HG03103 (cell line): ENCODE results near the gene CSRNP3.

Experiments
- ATAC-seq: cut with Tn5 transposase; IDR thresholded peaks from one replicate; pipeline ENCODE4 v1.9.1; 2021; ENCODE audit warnings: low read depth; ENCODE audit not compliant: unreplicated experiment

The CSRNP3 gene

DNA sequence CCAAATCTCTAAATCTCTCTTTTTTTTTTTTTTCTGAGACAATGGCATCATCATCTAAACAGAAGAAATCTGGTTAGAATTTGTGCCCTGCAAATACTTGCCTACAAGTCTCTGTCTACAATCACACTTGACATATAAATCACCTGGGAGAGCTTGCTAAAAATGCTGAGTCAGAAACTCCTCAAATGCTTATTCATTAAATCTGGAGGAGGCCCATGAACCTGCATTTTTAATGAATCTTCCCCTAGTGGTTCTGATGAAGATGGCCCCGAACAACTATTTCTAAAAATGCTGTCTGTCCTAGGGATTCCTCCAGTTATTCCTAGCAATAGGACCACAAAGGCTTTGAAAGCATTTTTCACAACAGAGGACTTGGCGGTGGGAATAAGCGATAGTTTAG lies 1.6 kb upstream of the CSRNP3 start:
- no peak for ATAC-seq

DNA sequence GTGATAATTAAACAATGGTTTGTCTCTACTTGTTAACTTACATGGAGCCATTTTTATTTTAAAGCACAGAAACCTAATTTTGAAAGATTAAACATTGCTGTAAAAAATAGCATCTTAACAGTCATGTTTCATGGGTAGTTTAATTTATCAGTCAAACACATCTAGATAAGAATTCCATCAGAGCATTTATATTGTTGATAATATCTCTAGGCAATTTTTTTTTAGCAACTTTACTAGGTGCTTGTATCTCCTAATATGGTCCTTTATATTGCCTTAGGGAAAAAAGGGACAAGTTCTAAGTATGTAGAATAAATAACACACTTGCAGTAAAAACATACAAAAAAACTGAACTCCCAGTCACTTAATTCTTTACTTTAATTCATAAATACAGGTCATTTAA lies 863 bp downstream of the CSRNP3 start:
- no peak for ATAC-seq

GRCh38 chr2:165471349-165471950 lies 2.0 kb downstream of the CSRNP3 start:
- no peak for ATAC-seq

- no peak for ATAC-seq
Observed at GRCh38 chr2:165472922-165473321, 3.4 kb downstream of the CSRNP3 start.

- ATAC-seq = no peak
Observed at GRCh38 chr2:165474619-165475276, 5.2 kb downstream of the CSRNP3 start.

DNA sequence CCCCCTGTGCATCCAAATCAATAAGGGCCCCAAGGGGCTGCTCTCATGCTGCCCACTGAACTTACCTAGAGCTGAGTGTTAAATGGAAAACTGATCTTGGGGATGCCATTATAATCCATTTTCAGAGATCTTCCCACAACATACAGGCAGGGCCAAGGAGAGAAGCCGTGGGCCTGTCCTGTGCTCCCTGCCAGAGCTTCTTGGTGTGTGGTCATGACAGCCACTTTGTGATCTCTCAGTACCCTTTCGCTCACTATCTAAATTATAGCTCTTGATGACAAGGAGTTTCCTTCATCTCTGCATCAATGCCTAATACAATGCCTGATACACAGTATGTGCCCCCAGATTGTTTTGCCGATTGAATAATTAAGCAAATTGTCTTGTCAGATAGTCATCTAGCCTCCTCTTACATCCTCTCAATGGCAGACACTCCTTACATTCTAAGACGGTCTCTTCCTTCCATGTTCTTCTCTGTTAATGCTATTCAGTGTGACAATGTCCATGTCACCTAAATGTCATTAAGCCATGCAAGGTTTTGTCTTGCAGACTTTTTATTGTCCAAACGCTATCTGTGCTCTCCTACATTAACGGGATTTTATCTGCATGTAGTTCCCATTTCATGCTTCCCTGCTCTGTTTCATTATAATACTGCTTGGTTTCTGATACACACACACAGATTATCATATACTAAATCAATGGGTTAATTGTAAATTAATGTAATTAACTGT lies 5.9 kb downstream of the CSRNP3 start:
- ATAC-seq = no peak

- no peak for ATAC-seq
Observed at GRCh38 chr2:165479856-165480255, 10.4 kb downstream of the CSRNP3 start.

GRCh38 chr2:165494573-165494972 lies 25.1 kb downstream of the CSRNP3 start:
- no peak for ATAC-seq

DNA sequence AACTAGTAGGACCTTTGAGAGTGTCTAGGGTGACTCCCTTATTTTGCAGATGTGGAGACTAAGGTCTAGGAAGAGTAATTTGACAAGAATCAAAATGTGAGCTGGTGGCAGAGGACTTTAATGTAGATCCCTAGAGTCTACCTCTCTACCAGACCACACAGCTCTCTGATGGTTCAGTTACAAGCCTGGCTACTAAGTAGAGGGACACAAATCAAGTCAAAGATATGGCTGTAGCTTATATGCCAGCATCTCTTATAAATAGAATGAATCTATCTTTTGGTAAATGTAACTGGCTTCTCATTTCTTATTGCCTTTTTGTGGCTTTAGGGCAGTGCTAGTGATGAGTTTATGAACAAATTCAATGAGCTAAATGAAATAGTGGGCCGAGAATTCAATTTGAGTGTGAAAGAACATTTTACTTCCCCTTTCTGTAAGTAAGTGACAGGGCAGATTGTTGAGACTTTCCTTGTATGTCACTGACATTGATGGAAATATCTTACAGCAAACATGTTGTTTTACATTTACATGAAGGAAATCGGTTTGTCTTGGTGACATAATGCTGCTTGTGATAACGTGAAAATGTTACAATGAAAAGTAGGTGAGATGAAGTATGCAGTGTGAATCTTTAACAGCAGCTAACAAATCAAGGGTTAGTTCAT lies 28.3 kb downstream of the CSRNP3 start:
- no peak for ATAC-seq

GRCh38 chr2:165499131-165499530 lies 29.6 kb downstream of the CSRNP3 start:
- ATAC-seq = no peak

- ATAC-seq = no peak
Observed at GRCh38 chr2:165500001-165500400, 30.5 kb downstream of the CSRNP3 start.

- no peak for ATAC-seq
Observed at GRCh38 chr2:165500816-165501215, 31.3 kb downstream of the CSRNP3 start.

DNA sequence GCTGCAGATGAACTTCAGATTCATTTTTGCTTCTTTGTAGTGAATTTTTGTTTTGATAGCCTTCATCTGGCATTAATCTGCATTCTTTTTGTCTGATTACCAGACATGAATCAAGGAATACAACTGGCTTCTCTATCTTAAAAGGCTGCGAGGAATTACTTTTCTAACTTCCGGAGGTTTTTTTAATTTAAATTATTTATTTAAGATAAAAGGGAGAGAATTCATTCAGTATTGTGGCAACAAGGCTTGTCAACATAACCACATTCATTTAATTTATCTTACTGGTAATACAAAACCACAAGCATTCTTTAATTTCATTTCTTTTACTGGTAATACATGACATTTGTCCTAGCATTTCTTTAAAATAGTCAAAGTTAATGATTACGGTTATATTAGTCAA lies 36.0 kb downstream of the CSRNP3 start:
- no peak for ATAC-seq

DNA sequence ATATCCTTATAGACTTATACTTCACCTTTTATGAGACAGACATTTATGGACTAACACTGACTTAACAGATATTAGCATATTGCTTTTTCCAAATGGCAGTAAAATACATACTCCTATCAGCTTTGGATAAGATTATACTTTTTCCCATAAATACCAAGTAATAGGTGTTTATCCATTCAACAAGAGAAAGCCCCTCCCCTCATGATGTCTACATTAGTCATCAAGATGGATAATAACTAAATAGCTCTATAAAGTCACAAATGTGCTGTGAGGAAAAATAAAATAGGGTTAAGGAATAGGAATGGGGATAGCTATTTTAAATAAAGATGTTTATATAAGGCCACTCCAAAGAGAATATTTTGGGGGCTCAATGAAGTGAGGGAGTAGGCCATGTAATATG lies 39.4 kb downstream of the CSRNP3 start:
- no peak for ATAC-seq

DNA sequence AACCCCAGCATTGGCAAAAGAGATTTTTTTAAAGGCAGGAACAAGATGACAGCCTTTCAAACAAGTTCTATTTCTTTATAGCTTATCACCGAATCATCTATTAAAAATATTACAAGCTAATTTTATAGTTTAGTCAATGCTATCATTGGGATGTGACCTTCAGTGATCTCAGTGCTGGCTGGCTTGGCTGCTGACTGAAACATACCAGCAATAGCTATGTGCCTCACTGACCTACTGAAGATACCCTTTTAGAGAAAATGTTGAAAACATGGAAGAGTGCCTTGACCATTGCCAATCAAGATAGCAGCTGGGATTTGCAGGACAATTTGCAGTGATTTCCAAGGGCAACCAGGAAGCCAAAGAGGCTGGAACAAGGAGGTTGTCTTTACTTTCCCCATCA lies 44.0 kb downstream of the CSRNP3 start:
- no peak for ATAC-seq

DNA sequence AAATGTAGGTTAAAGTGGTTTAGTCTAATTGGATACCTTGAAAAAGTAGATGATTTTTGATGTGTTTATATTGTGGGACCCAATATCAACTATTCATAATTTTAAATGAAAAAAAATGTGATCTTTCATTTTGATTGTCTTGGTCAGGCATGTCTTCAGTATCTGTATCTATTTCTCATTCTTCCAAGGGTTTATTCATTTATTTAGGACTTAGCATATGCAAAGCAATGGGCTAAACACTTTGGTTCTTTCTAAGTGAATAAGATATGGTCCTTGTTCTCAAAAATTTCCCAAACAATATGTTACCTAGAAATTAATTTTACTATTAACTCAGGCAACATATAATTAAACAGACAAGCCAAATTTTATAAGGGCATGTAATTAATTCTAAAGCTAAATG lies 49.1 kb downstream of the CSRNP3 start:
- no peak for ATAC-seq

DNA sequence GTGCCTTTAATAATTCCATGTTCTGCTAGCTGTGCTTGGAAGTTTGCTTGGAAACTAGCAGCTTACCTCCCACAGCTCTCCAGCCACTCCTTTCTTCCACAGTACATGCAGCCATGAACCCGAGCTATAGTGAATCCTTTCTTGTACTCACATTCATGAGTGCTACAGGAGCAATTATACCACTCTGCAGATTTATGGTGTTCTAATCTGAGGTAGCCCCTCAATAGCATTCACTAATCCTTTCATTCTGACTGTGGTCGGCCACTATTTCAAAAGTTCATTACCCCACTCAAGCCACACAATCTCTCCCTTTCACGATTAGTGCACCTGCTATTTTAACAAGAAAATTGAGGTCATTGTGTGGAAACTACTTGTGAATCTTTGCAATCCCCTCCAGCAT lies 53.2 kb downstream of the CSRNP3 start:
- ATAC-seq = no peak

- no peak for ATAC-seq
Observed at GRCh38 chr2:165524720-165525119, 55.2 kb downstream of the CSRNP3 start.

DNA sequence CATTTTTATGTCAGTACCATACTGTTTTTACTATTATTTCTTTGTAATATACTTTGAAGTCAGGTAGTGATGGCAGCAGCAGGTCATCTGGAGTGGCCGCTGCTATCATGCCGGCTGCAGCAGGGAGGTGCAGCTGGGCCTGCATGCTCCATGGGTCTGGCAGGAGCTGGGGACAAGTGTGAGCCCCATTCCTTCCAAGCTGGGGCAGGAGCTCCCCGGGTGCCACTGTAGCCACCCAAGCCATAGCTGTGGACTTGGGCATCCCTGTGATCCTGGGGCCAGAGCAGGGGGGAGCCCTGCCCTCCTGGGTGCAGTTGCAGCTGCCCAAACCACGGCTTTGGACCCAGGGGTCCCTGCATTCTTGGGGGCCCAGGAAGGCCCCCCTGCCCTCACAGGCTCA lies 59.2 kb downstream of the CSRNP3 start:
- ATAC-seq = no peak

DNA sequence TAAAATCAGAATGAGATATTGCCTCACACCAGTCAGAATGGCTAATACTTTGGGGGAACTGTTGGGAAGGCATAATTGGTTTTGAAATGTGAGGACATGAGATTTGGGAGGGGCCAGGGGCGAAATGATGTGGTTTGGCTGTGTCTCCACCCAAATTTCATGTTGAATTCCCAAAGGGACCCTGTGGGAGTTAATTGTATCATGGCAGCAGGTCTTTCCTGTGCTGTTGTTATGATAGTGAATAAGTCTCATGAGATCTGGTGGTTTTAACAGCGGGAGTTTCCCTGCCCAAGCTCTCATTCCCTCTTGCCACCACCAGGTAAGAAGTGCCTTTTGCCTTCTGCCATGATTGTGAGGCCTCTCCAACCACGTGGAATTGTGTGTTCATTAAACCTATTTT lies 59.6 kb downstream of the CSRNP3 start:
- ATAC-seq = no peak

DNA sequence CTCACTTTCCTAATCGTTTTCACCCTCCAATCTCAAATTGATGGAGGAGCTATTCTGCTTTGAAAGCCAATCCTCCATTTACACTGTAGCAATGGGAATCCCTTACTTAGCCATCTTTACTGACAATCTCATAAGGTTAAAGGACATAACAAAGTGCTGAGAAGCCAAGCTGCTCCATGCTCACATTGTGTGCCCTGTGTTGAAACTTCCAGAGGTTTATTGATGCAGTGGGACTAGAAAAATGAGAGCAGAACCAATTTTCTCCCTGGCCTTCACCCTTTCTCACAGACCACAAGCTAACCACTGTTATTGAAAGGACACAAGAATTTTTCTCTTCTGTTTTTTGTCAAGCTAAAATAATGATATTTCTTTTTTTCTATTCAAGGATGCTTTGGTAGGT lies 63.8 kb downstream of the CSRNP3 start:
- no peak for ATAC-seq

DNA sequence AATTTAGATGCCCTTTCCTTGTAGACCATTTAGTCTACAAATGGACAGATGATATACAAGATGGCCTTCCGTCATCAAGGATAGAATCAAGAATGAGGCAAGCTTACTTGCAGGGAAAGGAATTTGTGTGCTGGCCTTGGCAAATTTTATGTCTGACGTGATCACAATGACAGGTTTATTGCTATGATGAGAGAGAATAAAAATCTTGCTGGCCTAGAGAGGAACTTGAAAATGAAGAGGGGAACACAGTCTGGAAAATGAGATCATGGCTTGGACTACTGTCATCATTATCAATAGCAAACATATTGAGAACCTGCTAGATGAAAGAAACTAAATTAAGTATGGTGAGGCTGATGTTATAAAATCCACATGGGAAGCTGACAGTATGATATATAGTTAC lies 66.0 kb downstream of the CSRNP3 start:
- no peak for ATAC-seq
